WTC11 (cell line): ENCODE results near the gene GOLGA7B. TPM values are rescaled to one million over a fixed set of nuclear protein-coding genes. Genes with fewer than 3 reads are reported as not detected.
A peak's percentile ranks its signal among the peaks of the same experiment; 100 is the strongest.

Source experiments
- ATAC-seq: fragments of 200-7000 bp; cut with Tn5 transposase; 2 replicates; pipeline ENCODE4 v1.10.0; 2021; ENCODE audit warnings: mild to moderate bottlenecking, moderate library complexity
- CTCF ChIA-PET: fragments of 300-600 bp; sonication (Branson Sonifier 250); formaldehyde crosslinking; loops from one replicate; lab custom pipeline; 2021; ENCODE audit warnings: antibody characterized with exemption; lab: Charles Lee
- POLR2A ChIA-PET: fragments of 350-600 bp; sonication (Branson Sonifier 250); formaldehyde crosslinking; loops from one replicate; lab custom pipeline; 2021; ENCODE audit warnings: antibody characterized with exemption; lab: Charles Lee
- DNase-seq: peaks from one replicate; pipeline ENCODE4 v3.0.0; 2021; ENCODE audit warnings: low spot score
- H3K27ac Mint-ChIP-seq: 2 replicates; pipeline ENCODE4 v1.8.0; 2021; ENCODE audit warnings: mixed read lengths
- H3K27me3 Mint-ChIP-seq: 2 replicates; pipeline ENCODE4 v1.8.0; 2021; ENCODE audit warnings: low read depth, mild to moderate bottlenecking, moderate library complexity, mixed read lengths
- H3K36me3 Mint-ChIP-seq: 2 replicates; pipeline ENCODE4 v1.8.0; 2021; ENCODE audit warnings: mixed read lengths
- H3K4me1 Mint-ChIP-seq: 2 replicates; pipeline ENCODE4 v1.8.0; 2022; ENCODE audit warnings: mixed read lengths
- H3K4me3 Mint-ChIP-seq: 2 replicates; pipeline ENCODE4 v1.8.0; 2021; ENCODE audit warnings: mild to moderate bottlenecking, moderate library complexity, mixed read lengths
- H3K9me3 Mint-ChIP-seq: 2 replicates; pipeline ENCODE4 v1.8.0; 2021; ENCODE audit warnings: mixed read lengths
- ARID4B ChIP-seq: sonication (generic); formaldehyde crosslinking; IDR thresholded peaks from 2 replicates; pipeline ENCODE4 v1.8.0; 2023; ENCODE audit warnings: missing genetic modification reagents, mild to moderate bottlenecking, borderline replicate concordance
- ATF1 ChIP-seq: sonication (generic); formaldehyde crosslinking; IDR thresholded peaks from 2 replicates; pipeline ENCODE4 v1.8.1; 2023; ENCODE audit warnings: mild to moderate bottlenecking, moderate library complexity, missing genetic modification reagents
- ATF3 ChIP-seq: sonication (generic); formaldehyde crosslinking; conservative IDR thresholded peaks from 2 replicates; pipeline ENCODE4 v1.8.1; 2022; ENCODE audit warnings: mild to moderate bottlenecking, missing genetic modification reagents
- CBFB ChIP-seq: sonication (generic); formaldehyde crosslinking; IDR thresholded peaks from 2 replicates; pipeline ENCODE4 v1.8.1; 2022; ENCODE audit warnings: mild to moderate bottlenecking, low read depth, missing genetic modification reagents
- ETV6 ChIP-seq: sonication (generic); formaldehyde crosslinking; IDR thresholded peaks from 2 replicates; pipeline ENCODE4 v1.8.1; 2022; ENCODE audit warnings: mild to moderate bottlenecking, missing genetic modification reagents
- FOXJ3 ChIP-seq: sonication (generic); formaldehyde crosslinking; IDR thresholded peaks from 2 replicates; pipeline ENCODE4 v1.9.0; 2021; ENCODE audit warnings: missing genetic modification reagents, mild to moderate bottlenecking, borderline replicate concordance
- FOXP1 ChIP-seq: sonication (generic); formaldehyde crosslinking; IDR thresholded peaks from 2 replicates; pipeline ENCODE4 v1.8.0; 2022; ENCODE audit warnings: missing genetic modification reagents, mild to moderate bottlenecking, moderate library complexity, borderline replicate concordance
- FOXP4 ChIP-seq: sonication (generic); formaldehyde crosslinking; IDR thresholded peaks from 2 replicates; pipeline ENCODE4 v1.8.0; 2022; ENCODE audit warnings: mild to moderate bottlenecking, missing genetic modification reagents
- GRHL2 ChIP-seq: fragments of 250-450 bp; sonication (Bioruptor Pico); IDR thresholded peaks from 2 replicates; pipeline ENCODE4 v1.8.0; 2022; ENCODE audit warnings: mild to moderate bottlenecking, moderate library complexity; ENCODE audit not compliant: insufficient replicate concordance, severe bottlenecking
- JAZF1 ChIP-seq: fragments of 250-450 bp; sonication (Bioruptor Pico); IDR thresholded peaks from 2 replicates; pipeline ENCODE4 v1.9.0; 2021; ENCODE audit warnings: moderate library complexity, mild to moderate bottlenecking, inconsistent platforms
- KAT7 ChIP-seq: sonication (generic); formaldehyde crosslinking; IDR thresholded peaks from 2 replicates; pipeline ENCODE4 v1.8.1; 2023; ENCODE audit warnings: missing genetic modification reagents, mild to moderate bottlenecking, borderline replicate concordance
- MYBL2 ChIP-seq: sonication (generic); formaldehyde crosslinking; IDR thresholded peaks from 2 replicates; pipeline ENCODE4 v1.8.1; 2023; ENCODE audit warnings: mild to moderate bottlenecking, moderate library complexity, missing genetic modification reagents
- NFATC4 ChIP-seq: fragments of 250-450 bp; sonication (Bioruptor Pico); IDR thresholded peaks from 2 replicates; pipeline ENCODE4 v1.9.0; 2021; ENCODE audit warnings: mild to moderate bottlenecking
- NR2C2 ChIP-seq: sonication (generic); formaldehyde crosslinking; IDR thresholded peaks from 2 replicates; pipeline ENCODE4 v1.8.0; 2022; ENCODE audit warnings: mild to moderate bottlenecking, missing genetic modification reagents
- RORB ChIP-seq: fragments of 250-450 bp; sonication (Bioruptor Pico); IDR thresholded peaks from 2 replicates; pipeline ENCODE4 v1.9.0; 2021; ENCODE audit warnings: mild to moderate bottlenecking
- SMAD4 ChIP-seq: sonication (generic); formaldehyde crosslinking; IDR thresholded peaks from 2 replicates; pipeline ENCODE4 v1.8.0; 2022; ENCODE audit warnings: mild to moderate bottlenecking, missing genetic modification reagents
- SOX15 ChIP-seq: fragments of 250-450 bp; sonication (Bioruptor Pico); IDR thresholded peaks from 2 replicates; pipeline ENCODE4 v1.9.0; 2021; ENCODE audit warnings: mild to moderate bottlenecking
- TEAD4 ChIP-seq: sonication (generic); formaldehyde crosslinking; IDR thresholded peaks from 2 replicates; pipeline ENCODE4 v1.8.0; 2022; ENCODE audit warnings: mild to moderate bottlenecking, missing genetic modification reagents
- ZBTB21 ChIP-seq: sonication (generic); formaldehyde crosslinking; IDR thresholded peaks from 2 replicates; pipeline ENCODE4 v1.8.1; 2023; ENCODE audit warnings: mild to moderate bottlenecking, missing genetic modification reagents, borderline replicate concordance
- ZNF121 ChIP-seq: sonication (generic); formaldehyde crosslinking; IDR thresholded peaks from 2 replicates; pipeline ENCODE4 v1.8.0; 2023; ENCODE audit warnings: missing genetic modification reagents
- ZNF138 ChIP-seq: sonication (generic); formaldehyde crosslinking; conservative IDR thresholded peaks from 2 replicates; pipeline ENCODE4 v1.8.1; 2022; ENCODE audit warnings: mild to moderate bottlenecking, moderate library complexity, missing genetic modification reagents
- total RNA-seq: library from RNA; stranded (reverse); gene quantifications from 3 replicates; pipeline ENCODE4 v1.2.3, GENCODE V29; 2021

Gene GOLGA7B
- total RNA-seq, 1 experiment from 2014 or later: 0.24 TPM

GRCh38 chr10:97830064-97830463, 19.6 kb upstream of the GOLGA7B start:
- Mint-ChIP-seq H3K4me1 (peaks cover 4% of the 10 kb centered on the region; the same call in 1 of the 2 replicates), H3K4me3 (no peak overlapping the region), H3K27ac (no peak overlapping the region)
- POLR2A ChIA-PET: no interaction called here
- peak; percentile 53; the same call in 1 of the 2 replicates for ATAC-seq
- no peak for DNase-seq
- TF ChIP-seq FOXP4 (no peak), ATF1 (CRISPR knock-in tag) (no peak), FOXJ3 (CRISPR knock-in tag) (no peak), RORB (CRISPR knock-in tag) (no peak), JAZF1 (CRISPR knock-in tag) (no peak), KAT7 (CRISPR knock-in tag) (no peak), ZBTB21 (no peak), ETV6 (CRISPR knock-in tag) (no peak), CBFB (CRISPR knock-in tag) (no peak), SOX15 (CRISPR knock-in tag) (no peak), FOXP1 (CRISPR knock-in tag) (no peak), TEAD4 (no peak), NFATC4 (no peak), GRHL2 (CRISPR knock-in tag) (no peak), ZNF138 (CRISPR knock-in tag) (no peak), MYBL2 (CRISPR knock-in tag) (no peak), SMAD4 (CRISPR knock-in tag) (no peak), ATF3 (no peak), NR2C2 (CRISPR knock-in tag) (no peak)
- TF ChIP-seq, all 79 proteins: peak for 0
- no peaks in the 10 kb centered on the region; the same call in 1 of the 2 replicates for H3K27me3 Mint-ChIP-seq
- no peaks in the 10 kb centered on the region for H3K9me3 Mint-ChIP-seq
- CTCF ChIA-PET: interaction anchor here (0.9 to 1.6 kb wide), 4 partner anchors 8 to 128 kb away, joined by 3 to 8 read pairs (median 4); partner anchors contain the start of gene GOLGA7B
- H3K36me3 Mint-ChIP-seq: no peaks in the 10 kb centered on the region

- DNase-seq (no peak), ATAC-seq (no peak)
- TF ChIP-seq ARID4B (CRISPR knock-in tag): no peak
- TF ChIP-seq ZNF121: no peak
- no peak for TF ChIP-seq FOXJ3 (CRISPR knock-in tag)
- ChIA-PET CTCF (interaction anchor here (0.5 to 1.5 kb wide), 2 partner anchors 39 to 512 kb away, joined by 6 to 8 read pairs; no protein-coding TSS in a partner anchor), POLR2A (no interaction called here)
- Mint-ChIP-seq H3K36me3 (no peaks in the 10 kb centered on the region), H3K27me3 (peaks cover 3% of the 10 kb centered on the region; the same call in 1 of the 2 replicates), H3K4me3 (no peak overlapping the region), H3K27ac (no peak overlapping the region), H3K9me3 (peaks cover 5% of the 10 kb centered on the region), H3K4me1 (peaks cover 4% of the 10 kb centered on the region; the same call in 1 of the 2 replicates)
Measured at GRCh38 chr10:97831259-97831658, 18.4 kb upstream of the GOLGA7B start.
